Measurements from ENCODE around the gene NLE1. TPM values are rescaled to one million over a fixed set of nuclear protein-coding genes. Genes with fewer than 3 reads are reported as not detected.
"Not testable (repeated sequence)": the region's sequence is repeated elsewhere in the genome, so short reads cannot be mapped to it uniquely, and the experiment has no call there.

Gene NLE1
- total and polyA plus RNA-seq, 2 donors from 2014 or later = 9.6 to 11.0 TPM

GRCh38 chr17:35116845-35117244 lies 25.3 kb downstream of the NLE1 start:
- H3K4me3 ChIP-seq (ENCODE audit: low read length in 3 of 3) = no peak overlapping the region
- no peaks in the 10 kb centered on the region for H3K9me3 ChIP-seq (ENCODE audit: control insufficient read depth in 2 of 3, insufficient read depth in 1 of 3, low read length in 3 of 3)
- intact Hi-C loops (cut with DNase I) = loop anchor here (10.0 kb wide), 1 partner anchor 122 kb away; no protein-coding TSS in a partner anchor
- no peak for TF ChIP-seq CTCF (IDR thresholded peaks at IDR 0.05; ENCODE audit: borderline replicate concordance, extremely low read depth, insufficient read depth)
- no peak overlapping the region for H3K27ac ChIP-seq (ENCODE audit: low read depth in 2 of 2, low read length in 2 of 2)
- H3K27me3 ChIP-seq (ENCODE audit: control insufficient read depth, insufficient read depth, low read length) = no peaks in the 10 kb centered on the region
- FAIRE-seq (no peak), DNase-seq (no peak)
- no peak overlapping the region for H3K9ac ChIP-seq (ENCODE audit: low read length in 3 of 3)
- no peaks in the 10 kb centered on the region for H3K36me3 ChIP-seq (ENCODE audit: control insufficient read depth in 2 of 3, insufficient read depth in 3 of 3, low read length in 3 of 3)
- H3K4me1 ChIP-seq (ENCODE audit: control insufficient read depth in 2 of 3, insufficient read depth in 2 of 3, low read depth in 1 of 3, low read length in 3 of 3) = peaks cover 0 to 13% (median 0%) of the 10 kb centered on the region in 3 donors

GRCh38 chr17:35110791-35111190 lies 31.3 kb downstream of the NLE1 start:
- intact Hi-C loops (cut with DNase I) = loop anchor here (10.0 kb wide), 1 partner anchor 116 kb away; no protein-coding TSS in a partner anchor

GRCh38 chr17:35104844-35105450 lies 37.2 kb downstream of the NLE1 start:
- H3K4me3 ChIP-seq (ENCODE audit: low read length in 3 of 3) = no peak overlapping the region
- H3K36me3 ChIP-seq (ENCODE audit: control insufficient read depth in 2 of 3, insufficient read depth in 3 of 3, low read length in 3 of 3) = peaks cover 0 to 14% (median 9%) of the 10 kb centered on the region in 3 donors
- intact Hi-C loops (cut with DNase I) = no loop called here
- DNase-seq (peak in 1 of 5 donors; percentile 0), FAIRE-seq (no peak)
- H3K27ac ChIP-seq (ENCODE audit: low read depth in 2 of 2, low read length in 2 of 2) = no peak overlapping the region
- H3K4me1 ChIP-seq (ENCODE audit: control insufficient read depth in 2 of 3, insufficient read depth in 2 of 3, low read depth in 1 of 3, low read length in 3 of 3) = no peaks in the 10 kb centered on the region
- TF ChIP-seq CTCF (IDR thresholded peaks at IDR 0.05; ENCODE audit: borderline replicate concordance, extremely low read depth, insufficient read depth) = no peak
- H3K9me3 ChIP-seq (ENCODE audit: control insufficient read depth in 2 of 3, insufficient read depth in 1 of 3, low read length in 3 of 3) = no peaks in the 10 kb centered on the region
- no peaks in the 10 kb centered on the region for H3K27me3 ChIP-seq (ENCODE audit: control insufficient read depth, insufficient read depth, low read length)
- no peak overlapping the region for H3K9ac ChIP-seq (ENCODE audit: low read length in 3 of 3)

More at GRCh38 chr17:35110791-35111190, 31.3 kb downstream of the NLE1 start:
- not testable (repeated sequence) for H3K4me3 ChIP-seq (ENCODE audit: low read length in 3 of 3); H3K27ac ChIP-seq (ENCODE audit: low read depth in 2 of 2, low read length in 2 of 2); H3K4me1 ChIP-seq (ENCODE audit: control insufficient read depth in 2 of 3, insufficient read depth in 2 of 3, low read depth in 1 of 3, low read length in 3 of 3); DNase-seq; H3K36me3 ChIP-seq (ENCODE audit: control insufficient read depth in 2 of 3, insufficient read depth in 3 of 3, low read length in 3 of 3); FAIRE-seq; H3K9me3 ChIP-seq (ENCODE audit: control insufficient read depth in 2 of 3, insufficient read depth in 1 of 3, low read length in 3 of 3); H3K27me3 ChIP-seq (ENCODE audit: control insufficient read depth, insufficient read depth, low read length); H3K9ac ChIP-seq (ENCODE audit: low read length in 3 of 3)

- peak in 1 of 5 donors; percentile 22 for DNase-seq
- TF ChIP-seq CTCF (IDR thresholded peaks at IDR 0.05; ENCODE audit: borderline replicate concordance, extremely low read depth, insufficient read depth) = no peak
- H3K27me3 ChIP-seq (ENCODE audit: control insufficient read depth, insufficient read depth, low read length) = no peaks in the 10 kb centered on the region
- no peak overlapping the region for H3K9ac ChIP-seq (ENCODE audit: low read length in 3 of 3)
- intact Hi-C loops (cut with DNase I) = no loop called here
- peaks cover 0 to 21% (median 9%) of the 10 kb centered on the region in 3 donors for H3K36me3 ChIP-seq (ENCODE audit: control insufficient read depth in 2 of 3, insufficient read depth in 3 of 3, low read length in 3 of 3)
- no peak overlapping the region for H3K4me3 ChIP-seq (ENCODE audit: low read length in 3 of 3)
- no peaks in the 10 kb centered on the region for H3K4me1 ChIP-seq (ENCODE audit: control insufficient read depth in 2 of 3, insufficient read depth in 2 of 3, low read depth in 1 of 3, low read length in 3 of 3)
- no peaks in the 10 kb centered on the region for H3K9me3 ChIP-seq (ENCODE audit: control insufficient read depth in 2 of 3, insufficient read depth in 1 of 3, low read length in 3 of 3)
- no peak for FAIRE-seq
- H3K27ac ChIP-seq (ENCODE audit: low read depth in 2 of 2, low read length in 2 of 2) = no peak overlapping the region
These were observed 38.8 kb downstream of the NLE1 start for GRCh38 chr17:35103271-35103670.

All from kidney (tissue), 14 donors.